Stomach (tissue), 4 donors: ENCODE data around the gene EGLN2.

Experiments used
- CTCF ChIP-seq, 7 experiments: fragments of 450-650 bp in 4 of 7; fragments of 200-600 bp in 3 of 7; sonication (generic) in 3 of 7; IDR thresholded peaks; one replicate each; pipeline ENCODE4 v1.5.1; 2016 to 2019; ENCODE audit warnings: antibody characterized with exemption in 7 of 7, control low read depth in 2 of 7, mild to moderate bottlenecking in 1 of 7
- POLR2A ChIP-seq, 4 donors: fragments of 450-650 bp; IDR thresholded peaks; one replicate each; pipeline ENCODE4 v1.6.1; 2016; ENCODE audit warnings: antibody characterized with exemption in 4 of 4, control low read depth in 2 of 4, mild to moderate bottlenecking in 1 of 4, moderate library complexity in 1 of 4

DNA sequence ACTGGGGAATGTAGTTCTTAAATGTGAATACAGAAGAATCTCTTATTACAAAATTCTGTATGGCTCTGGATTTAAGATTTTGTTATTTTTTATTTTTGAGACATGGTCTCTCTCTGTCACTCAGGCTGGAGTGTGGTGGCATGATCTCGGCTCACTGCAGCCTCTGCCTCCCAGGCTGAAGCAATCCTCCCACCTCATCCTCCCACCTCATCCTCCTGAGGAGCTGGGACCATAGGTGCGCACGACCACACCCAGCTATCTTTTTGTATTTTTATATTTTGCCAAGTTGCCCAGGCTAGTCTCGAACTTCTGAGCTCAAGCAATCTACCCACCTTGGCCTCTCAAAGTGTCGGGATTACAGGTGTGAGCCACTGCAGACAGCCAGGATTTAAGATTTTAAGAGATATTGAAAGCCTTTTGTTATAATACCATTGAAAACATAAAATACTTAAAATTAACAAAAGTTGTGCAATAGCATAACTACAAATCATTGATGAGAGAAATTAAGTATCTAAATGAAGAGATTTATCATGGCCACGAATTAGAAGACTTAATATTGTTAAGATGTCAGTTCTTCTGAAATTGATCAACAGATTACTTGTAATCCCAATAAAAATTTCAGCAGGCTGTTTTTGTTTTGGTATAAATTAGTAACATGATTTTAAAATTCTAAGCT, 37.9 kb downstream of the EGLN2 start:
- TF ChIP-seq POLR2A (IDR thresholded peaks at IDR 0.05) (no peak), CTCF (IDR thresholded peaks at IDR 0.05) (no peak)
